Psoas muscle (tissue), 8 donors: ENCODE measurements around the gene MED23. TPM values are rescaled to one million over a fixed set of nuclear protein-coding genes. Genes with fewer than 3 reads are reported as not detected.

Experiments used
- ATAC-seq, 4 donors: fragments of 200-7000 bp; cut with Tn5 transposase; one replicate each; pipeline ENCODE4 v1.9.1; 2020; ENCODE audit warnings: moderate library complexity in 3 of 4, mild to moderate bottlenecking in 2 of 4
- DNase-seq, 2 donors: peaks; one replicate each; pipeline ENCODE4 v3.0.0-alpha.2; 2020
- H3K27ac ChIP-seq: fragments of 200-600 bp; one replicate; pipeline ENCODE4 v1.8.0; 2022
- H3K27me3 ChIP-seq, 3 donors: fragments of 200-600 bp in 1 of 3; one replicate each; pipeline versions ENCODE4 v1.6.1 to v1.8.0; 2013 to 2022; ENCODE audit warnings: low read length in 2 of 3, mild to moderate bottlenecking in 2 of 3, moderate library complexity in 1 of 3; ENCODE audit not compliant: insufficient read depth in 3 of 3
- H3K36me3 ChIP-seq, 2 donors: fragments of 200-600 bp in 1 of 2; one replicate each; pipeline versions ENCODE4 v1.6.1 to v1.8.0; 2013 to 2022; ENCODE audit warnings: low read depth in 1 of 2, mild to moderate bottlenecking in 1 of 2, moderate library complexity in 1 of 2; ENCODE audit not compliant: insufficient read depth in 1 of 2
- H3K4me1 ChIP-seq: fragments of 200-600 bp; one replicate; pipeline ENCODE4 v1.8.0; 2022
- H3K4me3 ChIP-seq: fragments of 200-600 bp; one replicate; pipeline ENCODE4 v1.8.0; 2022; ENCODE audit warnings: mild to moderate bottlenecking
- H3K9me3 ChIP-seq: fragments of 200-600 bp; one replicate; pipeline ENCODE4 v1.8.0; 2022
- WGBS, 3 donors: extraction: QIAGEN DNeasy Blood & Tissue Kit; methylation state at CpG; one replicate each; pipeline versions ENCODE4 v1.1.6 to v1.1.7; 2013; 5-methylcytosine and 5-hydroxymethylcytosine counted together
- intact Hi-C, 2 donors: fragments of 100-400 bp; cut with DNase I; formaldehyde crosslinking; loops; one replicate each; pipeline versions ENCODE4 v1.11.0 to v1.14.2; 2022
- polyA plus RNA-seq, 3 donors: library from polyadenylated mRNA; stranded (reverse); fragments of 200-250 nt; gene quantifications; one replicate each; pipeline ENCODE4 v1.2.3, GENCODE V29; 2013
- total RNA-seq, 4 donors: library from RNA; stranded (reverse); fragmentation: NEBNext Ultra II Directional in 2 of 4; extraction: Animal tissue kit (Norgen Biotek cat#: 25700) in 2 of 4; gene quantifications; one replicate each; pipeline versions ENCODE4 v1.2.1 to v1.2.4, GENCODE V29; 2021 to 2023
- TF ChIP-seq, protein P1 (sequence below): fragments of 200-600 bp; IDR thresholded peaks from one replicate; pipeline ENCODE4 v1.8.0; 2022; ENCODE audit warnings: antibody characterized with exemption
- donor health status: healthy with polysubstance abuse.
- donor health status: DM: no; HTN: no; CAD: no; lungs with moderate emphysema.
- donor health status: Bipolar disorder and iron deficiency.
- donor health status: healthy.
- donor health status: DM: yes; HTN: yes; CAD: no.
- donor health status: DM: no; HTN: no; CAD: no.
- donor health status: DM: no; HTN: no; CAD: no.
- donor health status: DM: yes; HTN: yes; CAD: no.

MED23 gene
- total and polyA plus RNA-seq, 7 donors = 4.2 to 11.2 (median 8.0) TPM

GRCh38 chr6:131602781-131603312 lies 25.2 kb downstream of the MED23 start:
- intact Hi-C loops = no loop called here
- H3K36me3 ChIP-seq = peaks cover 10 to 99% of the 10 kb centered on the region in 2 donors
- no peaks in the 10 kb centered on the region for H3K4me1 ChIP-seq
- DNase-seq (no peak), ATAC-seq (no peak)
- TF ChIP-seq, protein P1, sequence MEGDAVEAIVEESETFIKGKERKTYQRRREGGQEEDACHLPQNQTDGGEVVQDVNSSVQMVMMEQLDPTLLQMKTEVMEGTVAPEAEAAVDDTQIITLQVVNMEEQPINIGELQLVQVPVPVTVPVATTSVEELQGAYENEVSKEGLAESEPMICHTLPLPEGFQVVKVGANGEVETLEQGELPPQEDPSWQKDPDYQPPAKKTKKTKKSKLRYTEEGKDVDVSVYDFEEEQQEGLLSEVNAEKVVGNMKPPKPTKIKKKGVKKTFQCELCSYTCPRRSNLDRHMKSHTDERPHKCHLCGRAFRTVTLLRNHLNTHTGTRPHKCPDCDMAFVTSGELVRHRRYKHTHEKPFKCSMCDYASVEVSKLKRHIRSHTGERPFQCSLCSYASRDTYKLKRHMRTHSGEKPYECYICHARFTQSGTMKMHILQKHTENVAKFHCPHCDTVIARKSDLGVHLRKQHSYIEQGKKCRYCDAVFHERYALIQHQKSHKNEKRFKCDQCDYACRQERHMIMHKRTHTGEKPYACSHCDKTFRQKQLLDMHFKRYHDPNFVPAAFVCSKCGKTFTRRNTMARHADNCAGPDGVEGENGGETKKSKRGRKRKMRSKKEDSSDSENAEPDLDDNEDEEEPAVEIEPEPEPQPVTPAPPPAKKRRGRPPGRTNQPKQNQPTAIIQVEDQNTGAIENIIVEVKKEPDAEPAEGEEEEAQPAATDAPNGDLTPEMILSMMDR = no peak
- WGBS, 3 donors = 89 to 97% (median 91%) methylated on average over 1 of the region's 1 CpG
- H3K4me3 ChIP-seq = no peak overlapping the region
- H3K27ac ChIP-seq = no peak overlapping the region
- no peaks in the 10 kb centered on the region for H3K27me3 ChIP-seq
- H3K9me3 ChIP-seq = no peaks in the 10 kb centered on the region

DNA sequence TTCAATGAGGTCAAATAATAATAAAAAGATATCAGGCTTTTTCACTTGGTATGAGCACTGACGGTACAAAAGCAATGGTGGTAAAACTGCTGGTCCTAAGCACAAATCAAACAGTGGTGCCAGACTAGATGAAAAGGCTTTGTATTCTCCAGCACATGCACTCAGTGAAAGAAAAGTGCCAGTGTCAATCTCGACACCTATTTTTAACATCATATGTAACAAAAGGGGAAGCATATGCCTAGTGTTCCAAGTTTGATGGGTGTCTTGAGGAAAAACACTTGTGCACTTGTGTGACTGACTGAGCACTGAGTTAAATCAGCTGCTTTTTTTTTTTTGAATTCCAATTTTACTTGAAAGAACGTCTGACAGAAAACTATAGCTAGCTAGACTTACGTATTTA lies 27.3 kb downstream of the MED23 start:
- no peaks in the 10 kb centered on the region for H3K27me3 ChIP-seq
- no peak for ATAC-seq
- intact Hi-C loops = no loop called here
- H3K9me3 ChIP-seq = no peaks in the 10 kb centered on the region
- H3K4me3 ChIP-seq = no peak overlapping the region
- no peak overlapping the region for H3K27ac ChIP-seq
- WGBS, 3 donors = 66 to 73% (median 70%) methylated on average over 4 of the region's 4 CpGs
- no peak for DNase-seq
- H3K36me3 ChIP-seq = peaks cover 11 to 100% of the 10 kb centered on the region in 2 donors
- H3K4me1 ChIP-seq = no peaks in the 10 kb centered on the region
- TF ChIP-seq, protein P1 = no peak

DNA sequence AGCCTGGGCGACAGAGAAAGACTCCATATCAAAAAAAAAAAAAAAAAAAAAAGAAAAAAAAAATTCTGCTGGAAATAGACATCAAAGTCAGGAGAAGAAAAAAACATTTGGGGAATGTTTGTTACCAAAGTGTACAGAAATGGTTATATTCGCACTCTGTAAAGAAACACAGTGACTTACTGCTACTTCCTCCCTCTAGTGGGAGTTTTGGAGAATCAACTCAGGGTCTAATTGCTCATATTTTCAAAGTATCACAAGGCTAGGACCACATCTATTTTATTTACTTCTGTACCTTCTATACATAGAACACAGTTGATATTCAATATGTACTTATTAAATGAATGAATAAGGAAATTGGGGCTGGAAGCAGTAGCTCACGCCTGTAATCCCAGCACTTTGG lies 30.6 kb downstream of the MED23 start:
- TF ChIP-seq, protein P1 = no peak
- intact Hi-C loops = no loop called here
- Histone ChIP-seq H3K4me1 (no peaks in the 10 kb centered on the region), H3K36me3 (peaks cover 16 to 100% of the 10 kb centered on the region in 2 donors), H3K4me3 (no peak overlapping the region), H3K27ac (no peak overlapping the region), H3K9me3 (no peaks in the 10 kb centered on the region), H3K27me3 (no peaks in the 10 kb centered on the region)
- ATAC-seq = no peak
- 96 to 99% (median 98%) methylated on average over 3 of the region's 3 CpGs for WGBS, 3 donors
- DNase-seq = no peak

GRCh38 chr6:131594074-131594473 lies 34.0 kb downstream of the MED23 start:
- DNase-seq (no peak), ATAC-seq (no peak)
- 93 to 96% (median 94%) methylated on average over 11 of the region's 11 CpGs for WGBS, 3 donors
- Histone ChIP-seq H3K4me1 (no peaks in the 10 kb centered on the region), H3K36me3 (peaks cover 24 to 100% of the 10 kb centered on the region in 2 donors), H3K9me3 (no peaks in the 10 kb centered on the region), H3K27me3 (no peaks in the 10 kb centered on the region), H3K4me3 (no peak overlapping the region), H3K27ac (no peak overlapping the region)
- intact Hi-C loops = no loop called here
- TF ChIP-seq, protein P1 = no peak

- DNase-seq = no peak
- no peak for ATAC-seq
- WGBS, 3 donors = 88 to 93% (median 88%) methylated on average over 2 of the region's 2 CpGs
- H3K27me3 ChIP-seq = no peaks in the 10 kb centered on the region
- H3K36me3 ChIP-seq = peaks cover 24 to 100% of the 10 kb centered on the region in 2 donors
- TF ChIP-seq, protein P1 = no peak
- H3K4me3 ChIP-seq = no peak overlapping the region
- H3K4me1 ChIP-seq = no peaks in the 10 kb centered on the region
- intact Hi-C loops = no loop called here
- H3K27ac ChIP-seq = no peak overlapping the region
- no peaks in the 10 kb centered on the region for H3K9me3 ChIP-seq
Measured at GRCh38 chr6:131592935-131593334, 35.1 kb downstream of the MED23 start.
